ENCODE data around the gene DDX59. TPM values are rescaled to one million over a fixed set of nuclear protein-coding genes. Genes with fewer than 3 reads are reported as not detected.

Gene DDX59
- polyA plus RNA-seq, 1 of the 3 experiments (the other 2 are of a cell fraction): 8.9 TPM

GRCh38 chr1:200629876-200630514 lies 39.7 kb downstream of the DDX59 start:
- H3K9me2 ChIP-seq: no peaks in the 10 kb centered on the region
- H4K20me1 ChIP-seq (ENCODE audit: insufficient read depth): no peaks in the 10 kb centered on the region
- WGBS (ENCODE audit: low lambda C conversion rate): 96% methylated on average over 8 of the region's 9 CpGs
- POLR2A ChIA-PET: no interaction called here
- peaks cover 0 to 5% of the 10 kb centered on the region in 2 experiments; a peak in 2 of 4 replicates for H3K4me1 ChIP-seq (ENCODE audit: control insufficient read depth in 1 of 2, insufficient read depth in 2 of 2, low read depth in 1 of 2, low read length in 1 of 2)
- H3K4me3 ChIP-seq (ENCODE audit: low read depth in 2 of 2, low read length in 1 of 2): no peak overlapping the region
- H3F3A ChIP-seq (replicated peaks; ENCODE audit: insufficient read depth): no peaks in the 10 kb centered on the region
- H2AFZ ChIP-seq (ENCODE audit: low read depth): no peak overlapping the region
- H3K9ac ChIP-seq: no peak overlapping the region
- no peak for DNase-seq
- H3K36me3 ChIP-seq (replicated peaks in 1 of 2; ENCODE audit: control insufficient read depth in 1 of 2, insufficient read depth in 2 of 2, low read length in 1 of 2): no peaks in the 10 kb centered on the region
- TF ChIP-seq RXRA (IDR thresholded peaks at IDR 0.05; ENCODE audit: borderline replicate concordance, low read depth) (no peak), MAX (IDR thresholded peaks at IDR 0.05; ENCODE audit: low read depth) (no peak), MEF2A (IDR thresholded peaks at IDR 0.05; ENCODE audit: borderline replicate concordance, low read depth) (no peak), NFIC (IDR thresholded peaks at IDR 0.05; ENCODE audit: borderline replicate concordance) (no peak), CTCF (IDR thresholded peaks at IDR 0.05) (no peak), ZBTB33 (IDR thresholded peaks at IDR 0.05; ENCODE audit: borderline replicate concordance, low read depth) (no peak), SIN3A (IDR thresholded peaks at IDR 0.05; ENCODE audit: borderline replicate concordance, low read depth, low read length) (no peak), POLR2AphosphoS5 (IDR thresholded peaks at IDR 0.05; ENCODE audit: low read depth, low read length) (no peak), REST (IDR thresholded peaks at IDR 0.05; ENCODE audit: low read depth, low read length) (no peak), EP300 (IDR thresholded peaks at IDR 0.05; ENCODE audit: borderline replicate concordance in 1 of 2, low read depth in 1 of 2, low read length in 1 of 2) (no peak), USF2 (IDR thresholded peaks at IDR 0.05; ENCODE audit: borderline replicate concordance, low read depth, low read length) (no peak), YY1 (IDR thresholded peaks at IDR 0.05; ENCODE audit: low read depth) (no peak), RAD21 (IDR thresholded peaks at IDR 0.05; ENCODE audit: low read length) (no peak), MXI1 (IDR thresholded peaks at IDR 0.05; ENCODE audit: low read depth, low read length) (no peak), FOXM1 (IDR thresholded peaks at IDR 0.05; ENCODE audit: low read depth) (no peak)
- no peaks in the 10 kb centered on the region for H3K9me3 ChIP-seq
- no peaks in the 10 kb centered on the region for H3K79me2 ChIP-seq (ENCODE audit: insufficient read depth)
- H3K27ac ChIP-seq (ENCODE audit: low read depth in 2 of 2, low read length in 1 of 2): no peak overlapping the region
- H3K4me2 ChIP-seq: no peak overlapping the region
- H3K27me3 ChIP-seq (ENCODE audit: insufficient read depth): no peaks in the 10 kb centered on the region
- CTCF ChIA-PET: interaction anchor here (1.3 kb wide), 1 partner anchor 8 kb away, joined by 4 read pairs; no protein-coding TSS in a partner anchor
